ENCODE results near the gene WDR76.

- TF ChIP-seq CTCF (conservative IDR thresholded peaks at IDR 0.05; ENCODE audit: low read length): no peak
- TF ChIP-seq EZH2phosphoT487 (IDR thresholded peaks at IDR 0.05; ENCODE audit: borderline replicate concordance): no peak
Measured at GRCh38 chr15:43889042-43889441, 62.2 kb downstream of the WDR76 start.
